Measurements from ENCODE around the gene CADPS.

- TF ChIP-seq CTCF (IDR thresholded peaks at IDR 0.05; ENCODE audit: poor library complexity) (no peak), EZH2phosphoT487 (IDR thresholded peaks at IDR 0.05; ENCODE audit: low read depth, severe bottlenecking, unreplicated experiment) (no peak)
These were observed 39.5 kb downstream of the CADPS start for GRCh38 chr3:62835554-62836236.

Data from hepatocyte (in vitro differentiated cells).